Uterus (tissue), 2 donors: ENCODE results near the gene ADORA1.

ENCODE experiments used
- CTCF ChIP-seq, 4 experiments: fragments of 200-600 bp in 2 of 4; fragments of 450-650 bp in 2 of 4; sonication (generic) in 2 of 4; IDR thresholded peaks; one replicate each; pipeline ENCODE4 v1.5.1; 2016 to 2019; ENCODE audit warnings: antibody characterized with exemption in 4 of 4, mild to moderate bottlenecking in 2 of 4, moderate library complexity in 1 of 4
- POLR2A ChIP-seq, 2 donors: fragments of 450-650 bp; IDR thresholded peaks; one replicate each; pipeline ENCODE4 v1.6.1; 2016; ENCODE audit warnings: antibody characterized with exemption in 2 of 2, mild to moderate bottlenecking in 1 of 2, moderate library complexity in 1 of 2

GRCh38 chr1:203166192-203166940 lies 38.8 kb downstream of the ADORA1 start:
- TF ChIP-seq CTCF (IDR thresholded peaks at IDR 0.05) (peak in 1 of 4 experiments; percentile 14), POLR2A (IDR thresholded peaks at IDR 0.05) (no peak)
